Common myeloid progenitor, CD34-positive (primary cell): ENCODE measurements around the gene SCN10A. TPM values are rescaled to one million over a fixed set of nuclear protein-coding genes. Genes with fewer than 3 reads are reported as not detected.

Source experiments
- CTCF ChIA-PET: fragments of 350-600 bp; sonication (Branson Sonifier 250); formaldehyde crosslinking; loops from one replicate; lab custom pipeline; 2021; ENCODE audit warnings: antibody characterized with exemption; lab: Charles Lee
- POLR2A ChIA-PET: fragments of 350-600 bp; sonication (Branson Sonifier 250); formaldehyde crosslinking; loops from one replicate; lab custom pipeline; 2021; ENCODE audit warnings: antibody characterized with exemption; lab: Charles Lee
- DNase-seq, 3 donors: peaks; one replicate each; pipeline versions ENCODE4 v3.0.0 to v3.0.0-alpha.2; 2013
- H3K27ac ChIP-seq, 2 experiments: 1 replicate in 1 of 2; 2 replicates in 1 of 2; pipeline ENCODE4 v1.7.0; 2013; ENCODE audit warnings: inconsistent platforms in 2 of 2, low read length in 2 of 2, mild to moderate bottlenecking in 2 of 2, low read depth in 1 of 2, moderate library complexity in 1 of 2; ENCODE audit not compliant: severe bottlenecking in 2 of 2, insufficient read depth in 1 of 2, poor library complexity in 1 of 2
- H3K27me3 ChIP-seq, 5 experiments: replicated peaks in 2 of 5; 1 replicate in 3 of 5; 2 replicates in 2 of 5; pipeline versions ENCODE4 v1.6.1 to v1.7.0; 2013; ENCODE audit warnings: low read length in 4 of 5, mild to moderate bottlenecking in 2 of 5, moderate library complexity in 2 of 5, inconsistent platforms in 1 of 5; ENCODE audit not compliant: insufficient read depth in 5 of 5, control insufficient read depth in 4 of 5
- H3K36me3 ChIP-seq, 4 experiments: 1 replicate in 2 of 4; 2 replicates in 2 of 4; pipeline versions ENCODE4 v1.6.1 to v1.7.0; 2013; ENCODE audit warnings: low read length in 3 of 4, control low read depth in 1 of 4, mild to moderate bottlenecking in 1 of 4; ENCODE audit not compliant: control insufficient read depth in 4 of 4, insufficient read depth in 4 of 4
- H3K4me1 ChIP-seq, 4 experiments: 1 replicate in 3 of 4; 2 replicates in 1 of 4; pipeline versions ENCODE4 v1.6.1 to v1.7.1; 2013; ENCODE audit warnings: low read length in 3 of 4, mild to moderate bottlenecking in 3 of 4, control low read depth in 1 of 4, inconsistent platforms in 1 of 4, moderate library complexity in 1 of 4; ENCODE audit not compliant: control insufficient read depth in 4 of 4, insufficient read depth in 4 of 4; ENCODE audit errors: control extremely low read depth in 1 of 4
- H3K4me3 ChIP-seq, 7 experiments: 1 replicate in 4 of 7; 2 replicates in 3 of 7; pipeline versions ENCODE4 v1.5.1 to v1.7.0; 2013; ENCODE audit warnings: mild to moderate bottlenecking in 7 of 7, low read length in 6 of 7, moderate library complexity in 6 of 7, inconsistent platforms in 2 of 7, low read depth in 2 of 7, control low read depth in 1 of 7; ENCODE audit not compliant: insufficient read depth in 4 of 7, control insufficient read depth in 1 of 7; ENCODE audit errors: extremely low read depth in 1 of 7
- H3K9me3 ChIP-seq, 5 experiments: 1 replicate in 4 of 5; 2 replicates in 1 of 5; pipeline versions ENCODE4 v1.6.1 to v1.7.1; 2013; ENCODE audit warnings: low read length in 4 of 5, mild to moderate bottlenecking in 2 of 5, inconsistent platforms in 1 of 5, low read depth in 1 of 5, moderate library complexity in 1 of 5; ENCODE audit not compliant: control insufficient read depth in 4 of 5, insufficient read depth in 2 of 5; ENCODE audit errors: control extremely low read depth in 1 of 5
- WGBS: methylation state at CpG from one replicate; pipeline ENCODE4 v1.1.5; 2013; ENCODE audit not compliant: insufficient coverage; 5-methylcytosine and 5-hydroxymethylcytosine counted together
- polyA plus RNA-seq: library from polyadenylated mRNA; unstranded; fragments of 120-200 nt; gene quantifications from one replicate; pipeline ENCODE4 v1.2.1, GENCODE V29; 2013

The SCN10A gene
- not detected for polyA plus RNA-seq

DNA sequence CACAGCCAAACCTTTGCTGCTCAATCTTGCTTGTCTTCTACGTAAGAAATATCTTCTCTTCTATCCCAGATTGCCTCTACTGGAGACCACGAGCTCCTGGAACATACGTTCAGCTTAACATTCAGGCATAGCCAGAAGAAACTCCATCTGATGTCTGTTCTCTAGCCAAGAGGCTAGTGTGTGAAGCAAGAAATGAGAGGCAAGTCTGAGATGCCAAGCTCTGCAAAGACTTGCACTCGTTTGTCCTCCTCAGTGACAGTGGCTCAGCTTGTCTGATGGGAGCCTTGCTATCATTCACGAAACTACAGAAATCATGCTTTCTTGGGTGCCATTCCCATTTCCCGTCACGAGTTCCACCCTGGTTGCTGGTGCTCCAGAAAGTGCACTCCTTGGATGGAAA lies at the start of gene SCN10A:
Gene SCN10A, minus strand, starts transcription at position 192 of the 400 bp plus-strand sequence. CDS start 22,207 bp downstream, outside the sequence.
- POLR2A ChIA-PET, result no interaction called here
- peaks cover 0 to 7% (median 5%) of the 10 kb centered on the region in 4 experiments for H3K4me1 ChIP-seq
- H3K4me3 ChIP-seq, result no peak within 1 kb of the TSS
- no peaks in the 10 kb centered on the region for H3K27me3 ChIP-seq
- H3K36me3 ChIP-seq, result no peaks in the 10 kb centered on the region
- no peak within 1 kb of the TSS for H3K27ac ChIP-seq
- CTCF ChIA-PET, result interaction anchor here (1.3 kb wide), 1 partner anchor 16 kb away, joined by 3 read pairs; no protein-coding TSS in a partner anchor
- DNase-seq, result no peak
- 94% methylated on average over 7 of the region's 7 CpGs for WGBS
- no peaks in the 10 kb centered on the region for H3K9me3 ChIP-seq

DNA sequence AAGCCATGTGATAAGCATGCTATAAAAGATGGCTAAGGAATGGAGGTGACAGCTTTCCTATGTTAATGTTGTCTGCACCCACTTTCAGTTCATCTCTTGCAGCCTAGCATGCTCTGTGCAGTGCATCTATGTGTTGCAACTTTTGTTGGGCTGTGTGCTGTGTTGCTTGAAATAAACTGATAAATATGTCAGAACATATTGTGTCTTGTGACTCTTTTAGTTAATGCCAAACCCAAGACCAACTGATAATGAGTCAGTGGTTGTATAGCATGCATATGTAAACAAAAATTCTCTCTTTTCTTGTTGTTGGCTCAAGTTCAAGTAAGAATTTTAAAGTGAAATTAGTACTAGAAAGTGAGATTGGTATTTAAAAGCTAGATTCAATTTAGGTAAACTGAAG lies 37.0 kb upstream of the SCN10A start:
- no peak for DNase-seq
- Histone ChIP-seq H3K4me1 (no peaks in the 10 kb centered on the region), H3K4me3 (no peak overlapping the region), H3K27me3 (no peaks in the 10 kb centered on the region), H3K9me3 (peaks cover 0 to 1% (median 0%) of the 10 kb centered on the region in 5 experiments), H3K36me3 (no peaks in the 10 kb centered on the region), H3K27ac (no peak overlapping the region)
- POLR2A ChIA-PET, result no interaction called here
- CTCF ChIA-PET, result interaction anchor here (1.1 to 2.2 kb wide), 3 partner anchors 9 to 206 kb away, joined by 3 to 7 read pairs (median 6); no protein-coding TSS in a partner anchor

DNA sequence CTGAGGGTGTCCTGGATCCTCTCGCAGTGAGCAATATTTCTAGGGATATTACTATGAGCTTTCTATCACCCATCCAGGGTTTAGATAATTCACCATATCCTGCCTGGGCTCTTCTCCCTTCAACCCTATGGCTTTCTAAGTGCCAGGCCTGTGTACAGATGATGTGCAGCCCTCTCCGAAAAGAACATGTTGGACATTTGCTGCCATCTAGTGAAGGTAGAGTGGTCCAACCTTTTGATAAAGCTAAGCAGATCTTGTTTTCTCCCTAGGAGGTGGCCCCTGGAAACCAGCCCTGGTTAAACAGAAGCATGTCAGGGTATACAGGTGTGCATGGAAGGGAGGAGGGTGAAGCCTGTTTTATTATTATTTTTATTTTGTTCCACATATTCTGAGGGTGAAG lies 27.9 kb upstream of the SCN10A start:
- Histone ChIP-seq H3K4me3 (no peak overlapping the region), H3K4me1 (no peaks in the 10 kb centered on the region), H3K27ac (no peak overlapping the region), H3K27me3 (peaks cover 0 to 2% (median 0%) of the 10 kb centered on the region in 5 experiments), H3K9me3 (no peaks in the 10 kb centered on the region), H3K36me3 (no peaks in the 10 kb centered on the region)
- peak; percentile 52 to 75 (median 69) for DNase-seq
- 60% methylated on average over 1 of the region's 2 CpGs for WGBS
- CTCF ChIA-PET, result interaction anchor here (0.6 to 6.6 kb wide), 29 partner anchors 9 to 1669 kb away, joined by 3 to 52 read pairs (median 3); partner anchors contain the start of genes SCN5A and XYLB
- POLR2A ChIA-PET, result no interaction called here

DNA sequence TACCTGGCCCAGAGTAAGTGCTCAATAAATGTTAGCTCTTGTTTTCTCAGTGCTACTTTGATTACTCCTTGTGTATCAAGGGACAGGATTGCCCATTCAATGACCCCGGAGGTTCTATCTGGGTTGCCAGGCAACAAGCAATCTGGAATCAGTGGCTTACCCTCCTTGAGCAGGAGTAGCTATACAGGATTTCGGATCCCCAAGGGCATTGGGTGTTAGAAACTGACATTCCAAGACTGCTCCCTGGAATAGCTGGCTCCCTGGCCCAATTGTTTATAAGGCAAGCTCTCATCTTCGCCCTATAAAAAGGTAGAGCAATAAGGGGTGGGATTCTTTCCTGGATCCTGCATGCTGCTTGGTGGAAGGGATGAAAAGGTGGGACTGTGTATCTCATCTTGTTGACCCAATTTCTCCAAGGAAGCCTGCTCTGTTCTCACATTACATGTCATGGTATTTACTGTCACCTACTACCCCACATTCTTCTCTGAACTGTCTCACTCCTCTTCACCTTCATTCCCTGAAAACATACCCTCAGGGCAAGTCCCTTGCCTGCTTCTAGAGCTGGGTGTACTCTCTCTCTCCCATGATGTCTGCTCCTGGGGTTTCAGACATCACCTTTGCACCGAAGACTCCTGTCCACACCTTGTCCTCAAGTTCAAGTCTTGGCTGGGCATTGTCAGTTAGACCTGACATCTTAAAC lies 26.4 kb upstream of the SCN10A start:
- H3K4me3 ChIP-seq, result no peak overlapping the region
- no peak for DNase-seq
- 97% methylated on average over 4 of the region's 4 CpGs for WGBS
- H3K36me3 ChIP-seq, result no peaks in the 10 kb centered on the region
- H3K27me3 ChIP-seq, result peaks cover 0 to 2% (median 0%) of the 10 kb centered on the region in 5 experiments
- POLR2A ChIA-PET, result no interaction called here
- no peak overlapping the region for H3K27ac ChIP-seq
- CTCF ChIA-PET, result interaction anchor here (0.6 to 6.6 kb wide), 12 partner anchors 9 to 322 kb away, joined by 3 to 52 read pairs (median 5); partner anchors contain the start of gene SCN5A
- H3K9me3 ChIP-seq, result no peaks in the 10 kb centered on the region
- no peaks in the 10 kb centered on the region for H3K4me1 ChIP-seq

DNA sequence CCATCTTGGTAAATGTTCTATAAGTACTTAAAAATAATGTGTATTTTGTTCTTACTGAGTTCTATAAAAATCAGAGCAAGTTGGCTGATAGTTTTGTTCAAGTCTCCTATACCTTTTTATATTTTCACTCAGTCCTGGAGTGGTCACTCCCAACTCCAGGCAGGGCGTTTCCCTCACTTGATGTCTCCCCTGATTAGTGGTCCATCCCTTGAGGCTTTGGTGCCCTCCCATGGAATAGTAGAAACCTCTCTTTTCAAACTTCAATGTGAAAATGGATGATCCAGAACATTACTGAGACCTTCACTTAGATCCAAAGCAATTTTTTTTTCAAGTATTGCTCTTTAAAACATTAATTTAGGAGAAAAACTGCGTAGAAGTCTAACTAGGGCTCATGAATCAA lies 25.0 kb upstream of the SCN10A start:
- no peak for DNase-seq
- CTCF ChIA-PET, result interaction anchor here (1.4 to 6.6 kb wide), 6 partner anchors 40 to 320 kb away, joined by 3 to 52 read pairs (median 8); partner anchors contain the start of gene SCN5A
- 85% methylated on average over 2 of the region's 2 CpGs for WGBS

DNA sequence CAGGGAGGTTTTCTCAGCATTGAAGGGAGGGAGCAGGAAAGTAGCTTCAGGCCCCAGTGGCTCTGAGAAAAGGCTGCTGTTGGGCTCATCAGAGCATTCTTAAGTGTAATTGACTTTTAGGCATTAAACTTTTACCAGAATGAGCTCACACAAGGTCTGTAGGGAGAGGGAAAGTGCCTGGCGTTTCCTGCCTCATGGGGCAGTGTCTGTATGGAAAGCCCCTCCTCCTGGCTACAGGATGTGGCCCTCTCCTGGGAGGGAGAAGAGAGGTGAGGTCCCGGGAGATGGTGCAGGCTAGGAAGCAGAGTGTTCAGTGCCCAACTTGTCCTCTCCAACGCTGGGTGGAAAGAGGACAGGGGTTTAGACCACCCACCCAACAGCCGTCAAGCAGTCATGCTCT lies 21.3 kb upstream of the SCN10A start:
- Histone ChIP-seq H3K9me3 (no peaks in the 10 kb centered on the region), H3K36me3 (no peaks in the 10 kb centered on the region), H3K27me3 (no peaks in the 10 kb centered on the region), H3K4me3 (no peak overlapping the region), H3K27ac (no peak overlapping the region), H3K4me1 (peaks cover 4 to 11% (median 9%) of the 10 kb centered on the region in 4 experiments)
- DNase-seq, result no peak
- WGBS, result 100% methylated on average over 2 of the region's 4 CpGs
- POLR2A ChIA-PET, result no interaction called here
- CTCF ChIA-PET, result interaction anchor here (1.7 to 2.6 kb wide), 3 partner anchors 9 to 316 kb away, joined by 4 to 8 read pairs (median 7); no protein-coding TSS in a partner anchor

More for the DNA sequence above, 25.0 kb upstream of the SCN10A start:
- H3K27me3 ChIP-seq, result peaks cover 0 to 2% (median 0%) of the 10 kb centered on the region in 5 experiments
- no peaks in the 10 kb centered on the region for H3K9me3 ChIP-seq
- H3K4me1 ChIP-seq, result no peaks in the 10 kb centered on the region
- no peak overlapping the region for H3K27ac ChIP-seq
- no peaks in the 10 kb centered on the region for H3K36me3 ChIP-seq
- no peak overlapping the region for H3K4me3 ChIP-seq
- POLR2A ChIA-PET, result no interaction called here

DNA sequence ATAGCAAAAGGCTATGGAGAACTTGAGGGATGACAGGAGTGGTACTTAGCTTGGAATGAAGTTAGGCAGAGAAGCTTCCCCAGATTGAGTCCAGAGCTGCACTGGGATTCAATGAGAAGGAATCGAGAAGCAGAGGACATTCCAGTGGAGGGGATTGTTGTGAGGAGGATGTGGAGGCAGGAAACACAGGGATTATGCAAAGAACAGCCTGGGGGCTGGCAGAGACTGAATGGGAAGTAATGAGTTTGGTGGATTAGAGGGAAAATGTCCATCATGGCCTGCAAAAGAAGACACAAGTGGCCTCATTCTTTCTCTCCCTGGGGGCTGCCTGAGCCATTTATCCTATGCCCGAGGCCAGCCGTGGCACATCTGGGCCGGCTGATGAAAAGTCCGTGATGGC lies 20.5 kb upstream of the SCN10A start:
- Histone ChIP-seq H3K4me1 (peaks cover 4 to 11% (median 9%) of the 10 kb centered on the region in 4 experiments), H3K4me3 (no peak overlapping the region), H3K27me3 (no peaks in the 10 kb centered on the region), H3K9me3 (no peaks in the 10 kb centered on the region), H3K27ac (no peak overlapping the region), H3K36me3 (no peaks in the 10 kb centered on the region)
- ChIA-PET POLR2A (no interaction called here), CTCF (interaction anchor here (1.0 to 2.6 kb wide), 3 partner anchors 9 to 316 kb away, joined by 3 to 7 read pairs (median 4); no protein-coding TSS in a partner anchor)
- no peak for DNase-seq
- 100% methylated on average over 1 of the region's 5 CpGs for WGBS
